GM04504 (cell line): ENCODE data around the gene ATXN7L1.

ENCODE experiments used
- DNase-seq: peaks from one replicate; pipeline ENCODE4 v3.0.0-alpha.2; 2012; ENCODE audit warnings: low read depth

ATXN7L1 gene

DNA sequence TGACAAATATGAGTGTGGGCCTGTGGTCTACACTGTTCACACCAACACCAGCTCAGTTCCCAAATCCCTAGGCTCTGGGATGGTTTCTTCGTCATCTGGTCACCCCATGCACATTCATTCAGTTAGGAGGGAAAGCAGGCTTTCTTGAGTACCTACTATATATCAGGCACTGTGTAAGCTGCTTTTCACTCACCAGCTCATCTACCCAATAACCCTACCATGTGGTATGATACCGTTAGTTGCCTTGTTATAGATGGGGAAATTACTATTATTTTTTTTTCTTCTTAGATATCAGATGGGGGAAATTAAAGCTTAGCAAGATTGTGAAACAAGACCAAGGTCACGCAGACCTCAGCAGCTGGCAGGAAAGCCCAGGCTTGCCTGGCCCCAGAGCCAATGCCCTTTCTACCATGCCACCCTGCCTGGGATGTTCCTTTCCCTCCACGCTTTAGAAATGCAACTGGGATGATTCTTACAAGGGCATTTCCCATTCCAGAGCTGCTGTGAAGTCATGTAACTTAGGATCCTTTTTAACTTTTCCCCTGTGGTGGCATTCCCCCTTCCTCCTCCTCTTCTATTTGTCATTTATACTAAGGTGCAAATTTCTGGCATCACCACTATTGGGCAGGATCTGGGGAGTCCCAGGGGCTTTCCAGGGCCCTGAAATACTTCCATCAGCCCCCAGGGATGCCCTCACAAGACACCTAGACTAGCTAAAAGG lies 202.0 kb downstream of the ATXN7L1 start:
- DNase-seq: no peak

DNA sequence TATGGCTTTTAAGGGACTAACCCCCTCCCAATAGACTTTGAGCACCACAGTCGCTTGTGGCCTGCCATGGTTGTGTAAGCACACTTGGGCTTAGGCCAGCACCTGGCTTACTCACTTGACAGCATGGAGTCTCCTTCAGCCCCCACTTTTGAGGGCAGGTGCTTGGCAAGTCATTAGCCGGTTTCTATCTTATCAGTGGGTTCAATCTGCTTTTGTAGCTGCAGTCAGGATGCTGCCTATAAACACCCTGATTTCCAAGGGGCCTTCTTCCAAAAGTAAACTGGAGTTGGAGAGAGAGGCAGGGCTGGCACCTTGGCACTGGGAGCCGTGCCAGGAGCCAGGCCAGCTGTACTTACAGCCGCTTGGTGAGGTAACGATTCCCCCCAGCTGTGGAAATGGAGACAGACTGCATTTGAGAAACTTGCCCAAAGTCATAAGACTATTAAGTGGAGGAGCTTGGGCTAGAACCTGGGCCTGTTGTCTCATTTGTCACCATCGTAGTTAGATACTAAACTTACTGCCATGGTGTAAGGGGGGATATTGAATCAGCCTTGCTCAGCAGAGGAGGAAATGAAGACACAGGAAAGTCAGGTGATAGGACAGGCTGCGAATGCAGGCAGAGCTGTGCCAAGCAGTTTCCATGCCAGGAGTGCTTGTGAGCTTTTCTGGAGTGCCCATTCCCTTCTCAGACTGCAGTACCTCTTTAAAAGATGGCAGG lies 202.9 kb downstream of the ATXN7L1 start:
- DNase-seq: no peak

DNA sequence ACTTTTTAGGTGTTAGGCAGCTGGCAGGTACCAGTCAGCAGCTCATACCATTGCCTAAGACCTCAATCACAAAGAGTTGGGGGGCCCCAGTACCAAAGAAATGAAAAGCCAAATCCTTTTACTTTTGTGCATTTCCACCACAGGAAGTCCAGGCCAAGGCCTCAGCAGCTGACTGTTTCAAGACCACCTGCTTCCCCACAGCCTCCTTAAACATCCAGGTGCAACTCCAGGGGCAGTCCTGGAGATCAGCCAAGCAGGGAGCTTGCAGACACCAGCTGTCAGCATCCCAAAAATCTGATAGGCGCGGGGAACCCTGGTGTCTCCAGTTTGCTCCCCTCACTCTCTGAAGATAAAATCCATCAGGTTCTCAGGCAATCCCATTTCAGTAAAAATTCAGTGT lies 203.6 kb downstream of the ATXN7L1 start:
- DNase-seq: no peak

DNA sequence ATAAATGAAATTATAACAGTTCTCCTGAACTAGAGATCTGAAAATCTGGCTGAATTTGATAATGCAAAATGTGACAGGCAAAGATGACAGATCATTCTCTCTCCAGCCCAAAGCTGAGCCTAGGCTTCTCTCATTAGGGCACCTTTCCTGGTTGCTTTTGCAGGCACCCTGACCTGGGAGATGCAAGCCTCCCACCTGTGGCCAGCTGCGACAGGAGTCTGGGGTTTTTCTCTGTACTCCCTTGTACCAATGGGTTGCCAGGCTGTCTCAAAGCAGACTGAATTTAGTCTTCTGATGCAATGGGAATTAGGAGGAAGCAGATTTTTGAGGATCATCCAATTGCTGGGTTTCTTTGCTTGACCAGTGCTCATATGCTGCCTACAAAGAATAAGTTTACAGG lies 210.1 kb downstream of the ATXN7L1 start:
- DNase-seq: no peak

DNA sequence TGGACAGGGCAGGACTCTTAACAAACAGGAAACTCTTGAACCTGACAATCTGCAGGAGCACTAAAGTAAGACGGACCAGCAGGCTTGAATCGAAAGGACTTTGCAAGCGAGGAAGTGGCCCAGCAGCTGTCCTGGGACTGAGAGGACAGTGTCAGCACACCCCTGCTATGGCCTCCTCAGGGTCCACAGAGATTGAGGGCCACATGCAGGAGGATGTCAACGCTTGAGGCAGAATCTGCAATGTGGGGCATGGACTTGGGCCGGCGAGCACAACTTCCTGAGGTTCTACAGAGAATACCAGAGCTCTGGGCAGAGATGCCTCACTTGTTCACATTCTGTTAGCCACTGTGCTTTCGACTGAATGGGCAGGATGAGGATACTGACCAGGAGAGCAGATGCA lies 210.7 kb downstream of the ATXN7L1 start:
- no peak for DNase-seq

DNA sequence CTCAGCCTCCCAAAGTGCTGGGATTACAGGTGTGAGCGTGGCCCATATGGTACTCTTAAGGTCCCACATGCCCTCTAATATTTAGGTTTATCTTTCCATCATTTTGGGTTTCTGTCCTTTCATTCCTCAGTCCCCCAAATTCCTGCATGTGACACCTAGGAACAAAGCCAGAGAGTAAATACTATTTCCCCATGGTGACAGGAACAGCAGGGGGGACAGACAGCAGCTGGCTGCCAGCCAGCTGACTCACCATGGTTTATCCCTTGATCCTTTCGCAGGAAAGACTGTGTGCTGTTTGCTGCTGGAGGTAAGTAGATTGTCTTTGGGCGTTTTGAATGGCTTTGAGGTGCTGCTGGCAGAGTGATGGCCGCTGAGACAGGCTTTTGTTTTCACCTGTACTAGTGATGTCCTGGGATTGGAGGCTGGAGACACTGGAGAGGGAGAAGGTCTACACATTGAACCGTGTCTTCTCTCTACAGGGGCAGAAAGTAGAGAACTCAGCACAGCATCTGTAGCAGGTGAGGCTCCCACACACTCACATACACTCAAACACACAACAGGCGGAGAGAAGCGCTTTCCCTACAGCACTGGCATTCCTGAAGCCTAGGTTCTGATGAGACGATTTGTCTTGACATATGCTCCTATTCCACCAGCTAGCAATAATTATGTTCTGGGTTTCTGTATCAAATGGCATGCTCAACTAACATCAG lies 211.4 kb downstream of the ATXN7L1 start:
- peak; percentile 29 for DNase-seq

DNA sequence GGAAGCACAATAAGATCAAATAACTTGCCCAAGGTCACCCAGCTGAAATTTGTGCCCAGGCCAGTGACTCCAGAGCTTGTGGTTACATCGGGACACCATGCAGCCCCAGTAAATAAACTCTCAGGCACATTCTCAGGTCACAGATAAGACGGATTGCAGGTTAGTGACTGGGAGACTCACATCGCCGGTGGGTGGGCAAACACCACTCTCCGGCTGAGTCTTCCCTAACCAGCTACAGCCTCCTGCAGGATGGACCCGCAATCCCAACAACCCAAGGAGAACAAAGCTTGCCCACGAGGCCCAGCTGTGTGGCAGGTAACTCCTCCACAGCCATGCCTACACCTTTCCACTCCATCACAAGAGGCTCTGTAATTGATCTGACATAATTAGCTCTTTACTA lies 213.4 kb downstream of the ATXN7L1 start:
- DNase-seq: no peak

DNA sequence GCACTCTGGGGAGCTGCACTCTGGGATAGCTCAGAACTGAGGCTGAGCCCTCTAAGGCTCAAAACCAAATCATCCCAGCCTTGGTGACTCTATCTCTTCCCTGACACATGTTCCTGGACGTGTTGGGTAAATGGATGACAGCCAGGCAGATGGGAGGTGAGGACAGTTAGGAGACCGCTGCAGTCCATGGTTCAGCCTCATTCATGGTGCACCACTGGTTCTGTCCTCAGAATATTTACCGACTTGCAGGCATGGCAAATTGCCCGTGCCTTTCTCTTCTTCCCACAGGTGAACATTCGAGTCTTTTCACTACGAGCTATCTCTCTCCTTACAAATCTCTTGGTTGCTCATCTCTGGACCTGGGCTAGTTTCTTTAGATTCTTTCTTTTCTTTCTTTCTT lies 214.8 kb downstream of the ATXN7L1 start:
- DNase-seq: no peak

DNA sequence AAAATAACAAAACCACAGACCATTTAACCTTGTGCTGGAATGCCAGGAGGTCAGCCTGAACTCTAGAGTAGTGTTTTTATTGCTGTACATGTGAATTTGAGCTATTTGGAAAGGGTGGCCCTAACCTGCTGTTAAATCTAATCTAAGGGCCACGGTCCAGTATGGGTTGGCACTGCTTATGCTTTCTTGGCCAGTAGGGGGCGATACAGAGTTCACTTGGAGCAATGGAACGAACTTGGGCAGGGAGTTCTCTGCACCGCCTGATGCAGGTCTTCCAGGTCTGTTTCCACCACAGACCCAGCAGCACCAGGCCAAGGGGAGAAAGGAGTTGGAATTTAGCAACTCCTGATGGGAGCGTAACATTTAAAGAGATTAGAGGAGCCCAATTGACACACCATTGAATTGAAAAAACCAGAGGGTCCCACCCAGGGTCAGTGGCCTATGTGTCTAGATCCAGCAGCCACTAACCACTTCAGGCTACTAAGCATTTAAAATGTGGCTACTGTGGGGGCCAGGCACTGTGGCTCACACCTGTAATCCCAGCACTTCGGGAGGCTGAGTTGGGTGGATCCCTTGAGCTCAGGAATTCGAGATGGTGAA lies 219.4 kb downstream of the ATXN7L1 start:
- no peak for DNase-seq

DNA sequence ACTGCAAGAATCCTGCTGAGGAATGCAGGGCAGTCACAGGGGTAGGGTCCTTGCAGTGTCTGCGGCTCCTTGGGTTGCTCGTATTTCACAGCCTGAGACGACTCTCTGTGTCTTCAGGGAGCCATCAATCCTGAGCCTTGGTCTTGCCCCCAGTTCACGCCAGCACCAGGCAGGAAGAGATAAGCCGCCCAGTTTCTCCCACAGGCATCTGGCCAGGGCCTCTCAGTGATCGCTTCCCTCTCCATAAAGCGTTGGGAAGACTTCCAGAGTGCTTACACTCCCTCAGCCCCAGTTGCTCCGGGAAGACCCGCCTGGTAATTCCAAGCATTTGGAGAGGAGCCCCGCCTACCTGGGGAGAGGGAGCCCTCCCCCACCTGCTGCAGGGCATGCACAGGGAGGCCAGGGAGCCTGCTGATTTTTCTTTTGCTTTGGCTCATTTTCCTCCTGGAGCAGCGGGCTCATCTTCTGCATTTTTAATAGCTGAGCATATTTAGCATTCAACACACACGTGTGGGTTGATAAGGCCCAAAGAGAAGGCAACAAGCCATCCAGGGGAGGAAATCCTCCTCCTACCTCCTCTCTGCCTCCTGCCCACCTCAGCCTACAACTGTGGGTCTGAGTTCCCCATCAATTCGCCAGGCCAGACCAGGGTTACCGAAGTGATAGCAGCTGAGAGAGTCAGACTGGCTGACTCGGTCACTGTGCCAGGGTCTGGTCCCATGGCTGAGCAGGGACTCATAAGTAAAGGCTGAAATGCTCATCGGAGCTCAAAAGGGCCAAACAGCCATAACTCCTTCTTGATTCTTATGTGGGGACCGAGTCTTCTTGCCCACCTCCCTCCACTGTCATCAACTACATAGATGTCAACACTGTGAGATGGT lies 220.7 kb downstream of the ATXN7L1 start:
- DNase-seq: no peak

DNA sequence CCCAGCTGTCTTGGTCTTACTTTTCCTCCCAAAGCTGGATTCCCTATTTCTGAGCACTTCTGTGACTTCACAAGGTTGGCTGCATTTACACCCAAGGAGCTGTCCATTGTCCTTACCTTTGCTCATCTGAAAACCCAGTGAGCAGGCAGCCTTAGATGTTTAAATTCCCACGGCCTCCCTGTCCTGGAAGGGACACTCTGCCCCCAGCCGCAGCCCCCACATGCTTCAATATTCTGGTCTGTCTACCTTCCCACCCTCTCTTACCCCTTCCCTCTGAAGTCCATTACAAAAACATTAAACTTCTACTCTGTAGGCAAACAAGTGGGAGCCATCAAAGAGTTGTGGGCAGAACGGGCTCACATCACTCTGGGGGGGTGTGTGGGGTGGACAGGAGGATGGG lies 221.3 kb downstream of the ATXN7L1 start:
- DNase-seq: no peak

DNA sequence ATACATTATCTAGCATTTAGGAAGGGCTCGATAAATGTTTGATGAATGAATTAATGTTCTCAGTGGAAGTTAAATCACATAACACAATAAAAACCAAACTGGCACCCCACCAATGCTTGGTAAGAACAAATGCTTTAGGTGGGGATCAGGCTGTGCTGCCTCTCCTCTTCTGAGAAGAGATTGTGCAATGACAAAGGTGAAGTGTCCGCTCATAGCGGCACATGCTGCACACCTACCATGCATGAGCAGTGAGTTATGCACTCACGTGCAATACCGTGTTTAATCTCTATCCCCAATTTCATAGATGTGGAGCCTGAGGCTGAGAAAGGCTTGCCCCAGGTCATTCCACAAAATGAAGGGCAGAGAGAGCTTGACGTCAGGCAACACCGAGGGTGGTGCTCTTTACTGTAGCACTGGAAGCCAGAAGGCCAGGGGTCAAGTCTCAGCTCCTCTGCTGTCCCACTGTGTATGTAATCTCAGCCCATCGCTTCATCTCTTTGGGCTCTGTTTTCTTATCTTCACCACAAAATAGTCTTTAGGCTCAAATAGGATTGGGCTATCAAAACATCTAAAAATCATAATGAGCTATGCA lies 222.2 kb downstream of the ATXN7L1 start:
- no peak for DNase-seq

DNA sequence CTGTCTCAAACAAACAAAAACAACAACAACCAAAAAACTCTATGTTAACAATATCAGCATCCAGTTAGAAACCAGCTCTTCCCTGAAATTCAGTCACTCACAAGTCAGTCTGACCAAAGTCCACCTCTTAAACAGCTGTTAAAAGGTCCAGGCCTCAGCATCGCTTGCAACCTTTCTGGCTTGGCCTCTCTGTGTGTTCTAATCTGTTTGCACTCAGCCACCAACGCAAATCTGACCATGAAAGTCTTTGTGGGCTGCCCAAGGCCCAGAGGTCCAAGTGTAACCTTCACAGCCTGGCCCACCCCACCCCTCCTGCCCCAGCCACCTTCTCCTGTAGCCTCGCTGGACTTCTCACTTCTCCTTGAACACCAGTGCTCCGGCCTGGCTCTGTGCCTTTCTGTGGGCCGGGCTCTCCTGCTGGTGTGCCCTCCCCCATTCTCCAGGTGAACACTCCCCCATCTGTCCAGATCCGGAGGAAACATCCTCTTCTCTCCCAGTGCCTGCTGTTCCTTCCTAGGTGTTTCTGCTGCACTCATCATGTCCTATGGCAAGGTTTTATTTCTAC lies 222.9 kb downstream of the ATXN7L1 start:
- no peak for DNase-seq

DNA sequence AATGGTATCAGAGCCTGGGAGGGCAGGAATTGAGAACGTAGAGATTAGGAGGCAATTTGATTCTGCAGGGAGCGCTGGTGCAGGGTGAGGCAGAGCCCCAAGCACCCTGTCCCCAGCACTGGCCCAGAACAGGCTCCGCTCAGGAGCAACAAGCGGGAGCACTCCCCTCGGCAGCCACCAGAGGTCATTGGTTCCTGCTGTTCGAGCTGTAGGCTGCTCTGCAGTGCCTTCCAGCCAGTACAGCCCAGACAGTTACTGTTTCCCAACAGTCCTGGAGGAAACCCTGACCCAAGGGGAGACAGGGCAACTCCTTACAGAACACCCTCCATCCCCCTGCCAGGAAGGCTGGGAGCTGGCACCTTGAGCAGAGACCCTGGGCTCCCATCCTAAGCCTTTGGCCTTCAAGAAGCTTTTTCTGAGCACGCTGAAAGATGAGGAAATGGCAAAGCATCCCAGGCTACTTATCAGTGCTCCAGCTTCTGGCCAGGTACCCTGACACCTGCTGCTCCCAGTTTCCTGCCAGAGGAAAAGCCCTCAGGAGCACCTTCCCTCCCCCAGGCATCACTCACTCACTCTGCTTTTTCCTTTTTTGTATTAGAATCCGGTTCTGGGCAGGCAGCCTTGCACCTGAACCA lies 223.9 kb downstream of the ATXN7L1 start:
- peak; percentile 51 for DNase-seq

DNA sequence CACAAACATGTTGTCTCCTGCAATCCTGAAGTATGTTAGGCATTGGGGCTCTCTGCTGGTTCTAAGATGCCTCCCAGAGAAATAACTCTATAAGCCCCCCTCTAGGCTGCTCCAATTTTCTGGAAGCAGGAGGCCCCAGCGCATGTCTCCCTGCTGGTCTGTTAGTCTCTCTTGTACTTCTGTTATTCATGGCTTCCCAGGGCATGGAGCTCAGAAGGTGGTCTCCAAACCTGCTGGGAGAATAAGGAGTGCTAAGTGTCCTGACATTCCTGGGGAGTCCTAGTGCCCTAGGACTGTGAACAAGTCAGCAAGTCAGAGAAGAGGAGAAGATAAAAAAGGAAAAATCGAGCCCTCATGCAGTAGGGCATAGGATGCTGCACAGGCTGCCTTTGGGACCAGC lies 224.6 kb downstream of the ATXN7L1 start:
- no peak for DNase-seq

DNA sequence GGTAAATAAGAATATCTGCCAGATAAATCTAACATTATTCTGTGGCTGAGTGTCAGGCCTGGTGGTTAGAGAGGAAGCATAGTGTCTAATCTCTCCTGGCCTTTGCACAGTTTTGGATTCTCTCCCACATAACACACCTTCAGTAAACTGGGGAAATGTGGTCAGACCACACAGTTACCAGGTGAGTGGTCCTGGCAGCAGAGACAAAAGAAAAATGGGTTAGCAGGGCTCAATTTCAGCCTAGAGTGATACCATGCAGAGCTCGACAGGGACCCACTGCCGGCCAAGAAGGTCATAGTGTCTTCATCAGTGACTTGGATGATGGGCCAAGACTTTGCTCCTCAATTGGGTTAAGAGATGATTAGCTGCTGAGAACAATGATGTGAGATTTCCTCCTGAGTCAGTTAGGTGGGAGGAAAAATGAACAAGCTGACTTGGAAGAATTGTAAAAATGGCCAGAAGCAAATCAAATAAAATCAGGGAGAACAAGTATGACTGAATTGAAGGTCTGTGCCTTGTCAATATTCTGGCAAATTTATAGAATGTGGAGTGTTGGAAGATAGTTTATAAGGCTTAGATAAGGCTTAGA lies 225.9 kb downstream of the ATXN7L1 start:
- no peak for DNase-seq

DNA sequence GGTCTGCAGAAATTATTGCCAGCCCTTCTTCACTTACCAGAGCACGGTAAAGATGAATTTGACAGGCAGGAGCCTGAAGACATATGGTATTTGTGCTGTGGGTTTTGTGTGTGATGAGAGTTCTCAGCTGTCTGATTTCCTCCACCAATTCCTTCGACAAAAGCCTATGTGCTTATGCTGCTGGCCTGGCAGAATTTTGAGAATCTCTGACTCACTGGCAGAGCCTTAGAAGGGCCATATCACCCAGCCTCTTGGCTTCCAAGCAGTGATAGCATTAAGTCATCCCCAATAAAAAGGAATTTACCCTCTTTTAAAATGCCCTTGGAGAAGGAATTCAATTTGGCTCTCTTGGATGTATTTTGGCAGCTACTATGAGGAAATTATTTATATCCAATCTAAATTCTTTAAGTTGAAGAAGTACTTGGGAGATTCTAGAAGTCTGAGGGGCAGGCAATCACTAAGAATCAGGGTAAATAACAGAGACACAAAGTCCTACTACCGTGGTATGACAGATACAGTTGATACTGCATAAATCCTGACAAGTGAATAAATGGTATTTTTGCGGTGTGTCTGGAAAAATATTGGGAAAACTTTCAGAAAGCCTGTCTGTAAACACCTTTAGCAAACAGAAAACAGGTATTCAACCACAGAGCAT lies 226.5 kb downstream of the ATXN7L1 start:
- peak; percentile 42 for DNase-seq

DNA sequence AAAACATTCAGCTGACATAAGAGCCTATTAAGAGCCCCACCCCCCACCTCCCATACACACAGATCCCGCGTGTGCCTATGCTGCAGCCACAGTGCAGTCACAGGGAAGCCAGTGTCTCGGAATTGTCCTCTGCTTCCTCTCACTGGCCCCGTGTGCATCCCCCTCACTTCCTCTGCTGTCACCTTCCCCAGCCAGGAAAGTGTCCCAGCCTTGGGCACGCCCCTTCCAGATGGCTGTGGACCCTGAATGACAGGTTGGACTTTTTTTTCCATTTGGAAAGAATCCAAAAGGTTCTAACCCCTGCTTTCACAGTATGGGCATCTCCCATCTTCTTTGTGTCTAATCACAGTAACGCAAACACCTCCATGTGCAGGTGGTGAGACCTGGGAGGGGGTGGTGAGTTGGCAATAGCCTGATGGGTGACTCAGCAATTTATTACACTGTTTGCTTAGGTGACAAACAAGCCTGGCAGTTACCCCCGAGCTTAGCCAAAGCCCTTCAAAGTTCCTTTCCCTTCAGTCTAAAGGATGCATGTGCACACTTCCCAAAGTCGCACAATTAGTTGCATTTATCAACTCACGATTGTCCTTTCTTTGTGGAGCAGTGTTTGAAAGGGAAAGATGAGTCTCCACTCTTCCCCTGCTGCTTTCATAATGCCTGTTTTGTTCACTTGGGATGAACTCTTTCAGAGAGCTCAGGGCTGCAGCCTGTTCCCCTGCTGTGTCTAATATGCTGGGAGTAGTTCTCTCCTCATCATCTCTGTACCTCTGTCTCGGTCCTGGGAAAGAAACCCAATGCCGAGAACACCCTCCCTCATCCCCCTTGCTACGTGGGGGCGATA lies 227.6 kb downstream of the ATXN7L1 start:
- no peak for DNase-seq

DNA sequence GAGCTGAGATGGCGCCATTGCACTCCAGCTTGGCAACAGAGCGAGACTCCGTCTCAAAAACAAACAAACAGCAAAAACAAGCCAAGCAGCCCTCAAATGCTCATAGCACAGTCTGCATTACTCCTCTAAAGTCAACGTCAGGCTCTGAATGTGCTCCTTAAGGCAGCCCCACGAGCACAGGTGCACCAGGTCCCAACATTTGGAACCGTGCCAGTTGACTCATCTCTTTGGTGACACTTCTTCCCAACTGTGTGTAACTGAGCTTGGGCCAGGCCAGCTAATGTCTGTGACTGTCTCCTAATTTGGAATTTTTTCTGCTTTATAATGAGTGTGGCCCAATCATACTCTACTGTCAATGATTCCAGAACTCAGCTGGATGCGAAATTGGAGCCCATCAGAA lies 228.8 kb downstream of the ATXN7L1 start:
- DNase-seq: no peak
